Activated CD8-positive, alpha-beta memory T cell treated with anti-CD3 and anti-CD28 coated beads, Interleukin-2, amount 50 U/mL, for 4 hours (primary cell): ENCODE measurements around the gene F2.

Source experiments
- DNase-seq: peaks from one replicate; pipeline ENCODE4 v3.0.0-alpha.2; 2020

F2 gene

DNA sequence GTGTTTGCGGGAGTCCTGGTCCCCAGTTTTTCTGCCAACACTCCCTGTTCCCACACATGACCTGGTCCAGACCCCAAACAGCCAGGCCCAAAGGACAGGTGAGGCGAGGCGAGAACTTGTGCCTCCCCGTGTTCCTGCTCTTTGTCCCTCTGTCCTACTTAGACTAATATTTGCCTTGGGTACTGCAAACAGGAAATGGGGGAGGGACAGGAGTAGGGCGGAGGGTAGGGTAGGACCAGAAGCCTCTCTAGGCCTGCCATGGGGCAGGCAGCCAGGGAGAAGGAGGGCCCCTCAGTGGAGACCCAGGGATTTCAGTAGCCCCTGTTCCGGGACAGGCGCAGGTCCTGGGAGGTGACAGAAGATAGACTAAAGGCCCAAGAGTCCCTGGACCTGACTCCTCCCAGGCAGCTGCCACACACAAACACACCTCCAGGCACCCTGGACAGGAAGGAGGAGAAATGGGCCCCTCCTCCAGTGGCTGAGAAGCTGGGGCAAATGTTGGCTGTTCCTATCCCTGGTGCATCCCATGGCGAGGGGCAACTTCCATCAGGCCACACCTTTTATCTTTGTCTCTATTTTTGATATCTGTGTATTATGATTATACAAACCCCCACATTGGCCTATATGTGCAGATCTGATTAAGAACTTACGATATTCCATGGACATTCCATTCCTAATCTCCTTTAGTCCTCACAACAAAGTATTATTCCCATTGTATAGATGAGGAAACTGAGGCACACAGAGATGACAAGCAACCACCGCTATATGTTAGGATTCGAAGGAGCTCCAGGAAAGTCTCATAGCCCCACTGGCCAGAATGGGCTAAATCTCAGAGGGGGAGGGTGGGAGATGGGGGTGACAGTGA lies 626 bp upstream of the F2 start:
- DNase-seq, result no peak

DNA sequence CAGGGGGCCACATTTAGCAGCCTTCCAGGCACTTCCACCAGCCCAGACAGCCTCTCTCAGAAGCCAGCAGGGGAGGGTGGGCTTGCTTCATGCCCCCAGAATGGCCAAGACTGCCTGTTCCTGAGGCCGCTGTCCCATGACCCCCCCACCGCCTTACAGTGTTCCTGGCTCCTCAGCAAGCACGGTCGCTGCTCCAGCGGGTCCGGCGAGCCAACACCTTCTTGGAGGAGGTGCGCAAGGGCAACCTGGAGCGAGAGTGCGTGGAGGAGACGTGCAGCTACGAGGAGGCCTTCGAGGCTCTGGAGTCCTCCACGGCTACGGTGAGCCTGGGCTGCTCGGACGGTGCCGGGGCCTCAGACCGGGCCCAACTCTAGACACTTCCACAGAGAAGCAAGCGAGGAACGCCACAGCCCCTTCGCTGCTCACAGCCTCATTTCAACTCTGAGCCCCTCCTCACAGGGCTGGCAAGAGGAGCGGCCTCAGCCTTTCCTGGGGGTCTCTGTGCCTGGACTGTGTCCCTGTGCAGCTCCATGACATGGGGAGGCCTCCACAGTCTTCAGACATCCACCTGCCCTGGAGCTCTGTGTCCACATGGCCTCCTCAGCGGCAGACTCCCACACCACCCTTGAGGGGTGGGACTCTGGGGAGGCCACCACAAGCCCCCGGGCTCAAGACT lies 668 bp downstream of the F2 start:
- no peak for DNase-seq

DNA sequence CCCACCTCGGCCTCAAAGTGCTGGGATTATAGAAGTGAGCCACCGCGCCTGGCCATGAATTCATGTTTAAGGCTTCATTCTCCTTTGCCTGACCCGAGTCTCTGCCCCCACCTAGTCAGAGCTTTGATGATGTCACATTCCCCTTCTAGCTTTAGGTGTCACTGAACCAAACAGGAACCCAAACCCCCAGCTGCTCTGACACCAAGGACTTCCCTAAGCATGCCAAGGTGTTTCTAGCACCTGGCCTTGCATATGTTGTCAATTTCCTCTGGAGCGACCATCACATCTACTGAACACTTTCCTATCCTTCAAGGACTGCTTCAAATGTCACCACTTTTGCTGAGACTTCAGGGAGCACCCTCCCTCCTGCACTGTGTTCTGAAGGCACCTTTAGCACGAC lies 2.3 kb downstream of the F2 start:
- no peak for DNase-seq

DNA sequence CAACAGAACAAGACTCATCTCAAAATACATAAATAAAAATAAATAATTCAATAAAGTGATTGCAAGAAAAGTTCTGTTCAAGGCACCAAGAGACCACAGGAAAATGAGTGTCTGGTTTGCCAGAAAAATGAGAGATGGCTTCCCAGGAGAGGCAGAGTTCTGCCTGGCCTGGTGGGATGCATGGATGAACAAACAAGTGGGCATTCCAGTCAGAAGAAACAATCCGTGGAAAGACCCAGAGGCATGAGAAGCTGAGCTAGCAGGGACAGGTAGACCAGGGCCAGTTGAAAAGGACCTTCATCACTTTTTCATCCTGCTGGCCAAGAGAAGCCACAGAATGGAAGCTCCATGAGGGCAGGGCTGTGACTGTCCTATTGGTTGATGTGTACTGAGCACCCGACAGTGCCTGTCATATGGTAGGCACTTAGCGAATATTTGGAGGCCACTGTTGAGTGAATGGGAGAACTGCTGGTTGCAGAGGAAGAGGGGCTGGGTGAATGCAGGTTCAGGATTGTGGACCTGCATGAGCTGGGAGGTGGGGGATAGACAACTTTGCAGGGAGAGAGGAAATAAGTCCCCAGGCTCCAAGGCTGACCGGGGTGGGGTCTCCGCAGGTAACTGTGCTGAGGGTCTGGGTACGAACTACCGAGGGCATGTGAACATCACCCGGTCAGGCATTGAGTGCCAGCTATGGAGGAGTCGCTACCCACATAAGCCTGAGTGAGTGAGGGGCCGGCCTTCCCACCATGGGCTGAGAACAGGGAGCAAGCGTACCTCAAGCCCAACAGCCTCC lies 3.7 kb downstream of the F2 start:
- no peak for DNase-seq

DNA sequence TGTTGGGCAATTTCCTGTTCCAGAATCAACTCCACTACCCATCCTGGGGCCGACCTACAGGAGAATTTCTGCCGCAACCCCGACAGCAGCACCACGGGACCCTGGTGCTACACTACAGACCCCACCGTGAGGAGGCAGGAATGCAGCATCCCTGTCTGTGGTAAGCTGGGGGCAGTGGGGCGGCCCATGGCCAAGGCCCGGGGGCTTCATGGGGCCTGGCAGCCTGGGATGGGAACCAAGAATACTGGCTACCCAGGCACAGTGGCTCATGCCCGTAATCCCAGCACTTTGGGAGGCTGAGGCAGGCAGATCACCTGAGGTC lies 4.3 kb downstream of the F2 start:
- no peak for DNase-seq

DNA sequence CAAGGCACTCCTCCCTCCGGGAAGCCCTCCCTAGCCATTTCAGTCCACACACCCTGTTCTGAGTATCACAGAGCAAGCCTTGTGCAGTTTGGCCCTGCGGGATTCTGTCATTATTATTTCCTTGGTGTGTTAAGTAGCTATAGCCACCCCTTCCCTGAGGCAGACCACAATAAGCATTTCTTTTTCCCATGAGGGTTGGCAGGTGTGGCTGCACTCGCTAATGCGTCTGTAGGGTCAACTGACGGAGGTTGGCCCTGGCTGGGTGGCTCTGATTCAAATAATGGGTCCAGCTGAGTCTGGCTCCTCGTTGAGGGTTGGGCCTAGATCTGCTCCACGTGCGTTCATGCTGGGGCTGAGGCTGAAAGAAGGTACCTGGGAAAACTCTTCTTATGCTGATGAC lies 5.1 kb downstream of the F2 start:
- DNase-seq, result no peak

DNA sequence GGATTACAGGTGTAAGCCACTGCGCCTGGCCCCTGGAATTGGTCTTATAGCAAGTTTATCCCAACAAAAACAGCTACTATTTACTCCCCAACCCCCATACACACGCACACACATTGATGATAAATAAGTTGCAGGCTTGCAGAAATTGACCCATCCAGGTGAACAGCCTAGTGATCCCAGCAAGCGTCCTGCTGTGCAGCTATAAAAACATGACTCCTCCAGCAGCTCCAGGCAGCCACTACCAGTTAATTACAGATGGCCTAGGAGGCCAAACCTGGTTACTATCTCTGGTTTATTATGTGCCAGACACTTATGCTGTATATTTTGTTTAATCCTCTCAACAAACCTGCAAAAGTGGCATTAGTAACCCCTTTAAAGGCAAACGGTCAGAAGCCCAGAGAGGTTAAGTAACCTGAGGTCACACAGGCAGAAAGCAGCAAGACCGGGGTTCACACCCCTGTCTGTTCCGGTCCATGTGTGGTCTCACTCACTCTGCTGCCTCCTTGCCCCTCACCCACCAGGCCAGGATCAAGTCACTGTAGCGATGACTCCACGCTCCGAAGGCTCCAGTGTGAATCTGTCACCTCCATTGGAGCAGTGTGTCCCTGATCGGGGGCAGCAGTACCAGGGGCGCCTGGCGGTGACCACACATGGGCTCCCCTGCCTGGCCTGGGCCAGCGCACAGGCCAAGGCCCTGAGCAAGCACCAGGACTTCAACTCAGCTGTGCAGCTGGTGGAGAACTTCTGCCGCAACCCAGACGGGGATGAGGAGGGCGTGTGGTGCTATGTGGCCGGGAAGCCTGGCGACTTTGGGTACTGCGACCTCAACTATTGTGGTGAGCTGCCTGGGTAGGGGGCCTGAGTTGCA lies 6.6 kb downstream of the F2 start:
- DNase-seq, result no peak

DNA sequence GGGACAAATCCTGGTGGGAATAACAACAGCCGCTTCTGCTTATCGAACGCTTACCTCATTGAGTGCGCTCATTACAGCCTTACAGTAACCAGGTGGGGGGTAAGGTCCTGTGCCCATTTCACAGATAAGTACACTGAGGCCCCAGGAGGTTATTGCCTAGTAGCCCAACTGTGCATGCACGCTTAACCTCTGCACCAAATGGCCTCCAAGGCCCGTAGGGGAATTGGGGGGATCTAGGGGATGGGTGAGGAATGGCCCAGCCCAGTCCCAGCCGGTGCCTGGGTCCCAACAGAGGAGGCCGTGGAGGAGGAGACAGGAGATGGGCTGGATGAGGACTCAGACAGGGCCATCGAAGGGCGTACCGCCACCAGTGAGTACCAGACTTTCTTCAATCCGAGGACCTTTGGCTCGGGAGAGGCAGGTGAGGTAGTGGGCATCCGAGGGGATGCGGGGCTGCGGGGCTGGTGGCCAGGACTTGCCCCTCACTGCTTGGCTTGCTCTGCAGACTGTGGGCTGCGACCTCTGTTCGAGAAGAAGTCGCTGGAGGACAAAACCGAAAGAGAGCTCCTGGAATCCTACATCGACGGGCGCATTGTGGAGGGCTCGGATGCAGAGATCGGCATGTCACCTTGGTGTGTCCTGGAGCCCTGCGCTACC lies 7.3 kb downstream of the F2 start:
- DNase-seq, result no peak

DNA sequence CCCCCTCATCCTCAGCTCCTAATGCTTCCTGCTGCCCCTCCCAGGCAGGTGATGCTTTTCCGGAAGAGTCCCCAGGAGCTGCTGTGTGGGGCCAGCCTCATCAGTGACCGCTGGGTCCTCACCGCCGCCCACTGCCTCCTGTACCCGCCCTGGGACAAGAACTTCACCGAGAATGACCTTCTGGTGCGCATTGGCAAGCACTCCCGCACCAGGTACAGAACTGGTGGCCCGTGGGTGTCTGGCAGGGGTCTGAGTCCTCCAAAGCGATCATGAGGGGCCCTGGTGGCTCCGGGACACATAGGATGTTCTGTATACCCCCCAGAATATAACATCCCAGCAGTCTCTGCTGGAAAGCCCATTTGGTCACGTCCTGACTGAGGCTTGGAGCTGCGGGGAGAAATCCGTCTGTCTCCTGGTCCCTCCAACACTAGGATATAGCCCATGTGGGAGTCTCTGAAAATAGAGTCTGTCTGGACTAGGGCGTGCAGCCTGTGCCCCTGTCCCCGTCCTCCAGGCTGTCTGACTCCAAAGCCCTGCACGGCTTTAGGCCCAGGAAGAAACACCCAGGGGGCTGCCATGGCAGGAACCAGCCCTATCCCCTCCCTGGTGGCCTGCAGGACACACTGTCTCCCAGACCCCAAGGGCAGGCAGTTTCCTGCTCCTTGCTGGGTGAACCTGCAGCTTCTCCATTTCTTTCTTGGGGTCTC lies 9.1 kb downstream of the F2 start:
- no peak for DNase-seq

DNA sequence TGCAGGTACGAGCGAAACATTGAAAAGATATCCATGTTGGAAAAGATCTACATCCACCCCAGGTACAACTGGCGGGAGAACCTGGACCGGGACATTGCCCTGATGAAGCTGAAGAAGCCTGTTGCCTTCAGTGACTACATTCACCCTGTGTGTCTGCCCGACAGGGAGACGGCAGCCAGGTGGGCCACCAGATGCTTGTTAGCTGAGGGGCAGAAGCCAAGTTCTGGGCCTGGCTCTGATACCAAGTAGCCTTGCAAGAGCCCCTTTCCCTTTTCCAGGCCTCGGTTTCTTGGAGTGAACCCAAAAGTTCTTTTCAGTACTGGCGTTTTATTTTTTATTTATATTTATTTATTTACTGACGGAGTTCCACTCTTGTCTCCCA lies 9.6 kb downstream of the F2 start:
- no peak for DNase-seq

DNA sequence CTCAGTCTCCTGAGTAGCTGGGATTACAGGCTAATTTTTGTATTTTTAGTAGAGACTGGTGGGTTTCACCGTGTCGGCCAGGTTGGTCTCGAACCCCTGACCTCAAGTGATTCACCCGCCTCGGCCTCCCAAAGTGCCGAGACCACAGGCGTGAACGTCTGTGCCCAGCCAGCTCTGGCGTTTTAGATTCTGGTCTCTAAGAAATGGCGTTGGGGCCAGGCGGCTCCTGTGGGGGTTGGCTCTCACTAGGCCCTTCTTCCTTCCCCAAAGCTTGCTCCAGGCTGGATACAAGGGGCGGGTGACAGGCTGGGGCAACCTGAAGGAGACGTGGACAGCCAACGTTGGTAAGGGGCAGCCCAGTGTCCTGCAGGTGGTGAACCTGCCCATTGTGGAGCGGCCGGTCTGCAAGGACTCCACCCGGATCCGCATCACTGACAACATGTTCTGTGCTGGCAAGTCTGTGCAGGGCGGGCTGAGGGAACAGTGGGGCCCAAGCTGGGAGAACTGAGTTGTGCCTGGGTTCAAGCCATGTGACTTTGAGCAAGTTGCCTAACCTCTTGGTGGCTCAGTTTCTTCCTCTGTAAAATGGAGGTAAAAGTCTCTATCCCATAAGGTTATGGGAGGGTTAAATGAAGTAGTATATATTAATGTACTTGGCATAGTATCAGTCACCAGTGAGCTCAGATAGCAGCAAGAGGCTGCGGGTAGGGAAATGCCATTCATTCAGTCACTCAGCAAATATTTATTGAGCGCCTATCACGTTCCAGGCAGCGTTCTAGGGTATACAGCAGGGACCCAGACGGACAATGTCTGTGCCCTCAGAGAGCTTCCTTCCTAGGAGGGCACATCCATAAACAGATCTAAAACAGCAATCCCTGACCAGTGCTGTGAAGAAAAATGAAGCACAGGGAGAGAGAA lies 10.4 kb downstream of the F2 start:
- DNase-seq, result no peak

DNA sequence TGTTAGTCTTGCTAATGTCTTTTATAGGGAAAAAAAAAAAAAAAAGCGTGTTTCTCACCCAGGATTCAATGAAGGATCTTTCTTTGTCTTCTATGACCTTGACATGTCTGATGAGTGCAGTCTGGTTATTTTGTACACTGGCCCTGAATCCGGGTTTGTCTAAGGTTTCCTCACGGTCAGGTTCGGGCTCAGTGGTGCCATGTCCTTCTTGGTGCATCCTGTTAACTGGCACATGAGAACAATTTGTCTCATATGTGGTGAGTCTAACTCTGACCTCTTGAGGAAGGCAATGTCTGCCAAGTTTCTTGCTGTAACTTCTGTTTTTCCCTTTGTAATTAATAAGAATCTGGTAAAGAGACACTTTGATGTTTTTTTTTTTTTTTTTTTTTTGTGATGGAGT lies 12.5 kb downstream of the F2 start:
- no peak for DNase-seq

DNA sequence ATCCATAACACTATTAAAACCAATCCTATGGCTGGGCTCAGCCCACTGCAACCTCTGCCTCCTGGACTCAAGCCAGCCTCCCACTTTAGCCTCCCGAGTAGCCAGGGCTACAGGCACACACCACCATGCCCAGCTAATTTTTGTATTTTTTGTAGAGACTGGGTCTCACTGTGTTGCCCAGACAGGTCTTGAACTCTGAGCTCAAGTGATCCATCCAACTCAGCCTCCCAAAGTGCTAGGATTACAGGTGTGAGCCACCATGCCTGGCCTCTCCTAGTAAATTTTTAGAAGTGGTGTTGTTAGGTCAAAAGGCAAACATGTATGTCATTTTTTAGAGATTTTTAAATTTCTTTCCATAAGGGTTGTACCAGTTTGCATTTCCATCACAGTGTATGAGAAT lies 14.2 kb downstream of the F2 start:
- no peak for DNase-seq

DNA sequence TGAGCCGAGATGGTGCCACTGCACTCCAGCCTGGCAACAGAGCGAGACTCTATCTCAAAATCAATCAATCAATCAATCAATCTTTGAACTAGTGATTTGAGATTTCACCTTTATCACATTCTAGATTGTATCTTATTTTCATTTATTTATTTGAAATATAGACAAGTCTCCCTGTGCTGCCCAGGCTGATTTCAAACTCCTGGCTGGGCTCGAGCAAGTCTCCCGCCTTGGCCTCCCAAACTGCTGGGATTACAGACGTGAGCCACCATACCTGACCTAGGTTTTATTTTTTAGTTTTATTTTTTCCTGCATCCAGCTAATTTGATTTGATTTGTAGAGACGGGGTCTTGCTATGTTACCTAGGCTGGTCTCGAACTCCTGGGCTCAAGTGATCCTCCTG lies 17.1 kb downstream of the F2 start:
- DNase-seq, result no peak

DNA sequence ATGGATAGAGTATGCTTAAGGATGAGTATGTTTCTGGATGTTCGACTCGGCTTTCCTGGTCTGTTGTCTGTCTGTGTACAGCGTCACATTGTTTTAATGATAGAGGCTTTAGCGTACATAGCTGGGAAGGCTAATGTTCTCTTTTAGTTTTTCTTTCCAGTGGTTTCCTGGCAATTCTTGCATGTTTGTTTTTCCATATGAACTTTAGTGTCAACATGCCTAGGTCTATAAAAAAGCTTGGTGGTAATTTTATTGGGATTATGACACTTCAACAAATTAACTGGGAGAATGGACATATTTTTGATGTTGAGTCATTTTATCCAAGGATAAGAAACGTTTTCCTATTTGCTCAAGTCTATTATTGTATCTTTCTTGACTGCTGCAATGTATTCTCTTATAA lies 17.6 kb downstream of the F2 start:
- DNase-seq, result no peak

DNA sequence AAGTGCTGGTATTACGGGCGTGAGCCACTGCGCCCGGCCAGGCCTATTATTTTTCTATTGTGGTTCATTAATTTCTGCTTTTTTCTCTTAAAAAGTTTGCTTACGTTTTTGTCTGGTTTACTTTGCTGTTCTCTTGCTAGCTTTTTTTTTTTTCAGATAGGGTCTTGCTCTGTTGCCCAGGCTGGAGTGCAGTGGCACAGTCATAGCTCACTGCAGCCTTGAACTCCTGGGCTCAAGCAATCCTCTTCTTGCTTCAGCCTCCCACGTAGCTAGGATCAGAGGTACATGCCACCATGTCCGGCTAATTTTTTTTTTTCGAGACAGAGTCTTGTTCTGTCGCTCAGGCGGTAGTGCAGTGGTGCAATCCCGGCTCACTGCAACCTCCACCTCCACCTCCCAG lies 18.7 kb downstream of the F2 start:
- DNase-seq, result no peak

DNA sequence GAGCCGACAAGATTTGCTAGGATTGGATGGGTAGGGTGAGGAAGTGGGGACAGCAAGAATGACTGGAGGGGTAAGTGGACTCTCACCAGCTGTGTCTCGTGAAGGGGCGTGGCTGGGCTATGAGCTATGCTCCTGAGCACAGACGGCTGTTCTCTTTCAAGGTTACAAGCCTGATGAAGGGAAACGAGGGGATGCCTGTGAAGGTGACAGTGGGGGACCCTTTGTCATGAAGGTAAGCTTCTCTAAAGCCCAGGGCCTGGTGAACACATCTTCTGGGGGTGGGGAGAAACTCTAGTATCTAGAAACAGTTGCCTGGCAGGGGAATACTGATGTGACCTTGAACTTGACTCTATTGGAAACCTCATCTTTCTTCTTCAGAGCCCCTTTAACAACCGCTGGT lies 19.9 kb downstream of the F2 start:
- no peak for DNase-seq

DNA sequence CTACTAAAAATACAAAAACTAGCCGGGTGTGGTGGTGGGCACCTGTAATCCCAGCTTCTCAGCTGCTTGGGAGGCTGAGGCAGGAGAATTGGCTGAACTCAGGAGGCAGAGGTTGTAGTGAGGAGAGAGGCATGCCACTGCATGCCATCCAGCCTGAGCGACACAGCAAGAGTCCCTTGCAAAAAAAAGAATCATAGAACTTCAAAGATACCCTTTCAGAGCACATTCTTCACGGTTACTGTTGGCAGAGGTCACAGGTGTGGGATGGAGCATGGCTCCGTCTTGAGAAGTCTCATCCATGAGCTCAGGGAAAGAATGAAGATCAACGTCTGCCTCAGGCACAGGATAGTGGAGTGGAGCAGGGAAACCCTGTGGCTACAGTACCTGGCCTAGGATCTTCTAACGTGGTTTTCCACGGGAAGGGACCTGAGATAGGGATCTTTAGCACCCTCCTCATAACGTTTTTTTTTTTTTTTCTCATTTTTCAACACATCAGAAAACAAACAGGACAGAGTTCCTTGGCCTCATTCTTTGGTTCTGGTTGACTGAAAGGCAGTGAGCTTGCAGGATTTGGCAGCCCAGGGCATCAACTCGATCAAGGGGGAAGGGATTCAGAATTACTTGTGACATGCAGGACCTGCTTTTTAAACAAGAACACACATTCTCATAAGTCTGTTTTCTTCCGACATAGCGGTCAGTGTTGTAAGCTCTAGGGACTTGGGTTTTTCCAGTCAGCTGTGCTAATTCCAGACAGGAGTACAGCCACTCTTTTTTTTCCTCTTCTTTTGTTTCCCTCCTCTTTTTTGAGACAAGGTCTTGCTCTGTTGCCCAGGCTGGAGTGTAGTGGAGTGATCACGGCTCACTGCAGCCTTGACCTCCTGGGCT lies 22.8 kb downstream of the F2 start:
- DNase-seq, result no peak

DNA sequence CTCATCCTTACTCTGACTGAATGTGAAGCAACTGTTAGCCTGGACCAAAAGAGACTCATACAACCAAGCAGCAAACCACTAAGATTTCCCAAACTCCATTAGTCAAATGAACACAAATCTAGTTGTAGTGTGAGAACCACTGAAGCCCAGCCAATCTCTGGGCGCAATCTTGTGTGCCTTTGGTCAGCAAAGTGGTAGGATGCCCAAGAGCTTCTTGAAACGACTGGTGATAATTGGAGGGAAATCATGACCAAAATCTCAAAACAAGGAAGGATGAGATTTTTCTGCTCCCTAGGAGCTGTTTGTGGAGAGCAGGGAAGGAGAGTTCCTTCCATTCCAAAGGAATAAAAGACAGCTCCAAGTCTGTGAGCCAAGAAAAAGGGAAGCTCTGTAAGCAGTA lies 24.0 kb downstream of the F2 start:
- no peak for DNase-seq
